Measurements from ENCODE around the gene SORT1. TPM values are rescaled to one million over a fixed set of nuclear protein-coding genes. Genes with fewer than 3 reads are reported as not detected.

SORT1 gene
- total and polyA plus RNA-seq, 12 donors = 32.8 to 235 (median 119) TPM

DNA sequence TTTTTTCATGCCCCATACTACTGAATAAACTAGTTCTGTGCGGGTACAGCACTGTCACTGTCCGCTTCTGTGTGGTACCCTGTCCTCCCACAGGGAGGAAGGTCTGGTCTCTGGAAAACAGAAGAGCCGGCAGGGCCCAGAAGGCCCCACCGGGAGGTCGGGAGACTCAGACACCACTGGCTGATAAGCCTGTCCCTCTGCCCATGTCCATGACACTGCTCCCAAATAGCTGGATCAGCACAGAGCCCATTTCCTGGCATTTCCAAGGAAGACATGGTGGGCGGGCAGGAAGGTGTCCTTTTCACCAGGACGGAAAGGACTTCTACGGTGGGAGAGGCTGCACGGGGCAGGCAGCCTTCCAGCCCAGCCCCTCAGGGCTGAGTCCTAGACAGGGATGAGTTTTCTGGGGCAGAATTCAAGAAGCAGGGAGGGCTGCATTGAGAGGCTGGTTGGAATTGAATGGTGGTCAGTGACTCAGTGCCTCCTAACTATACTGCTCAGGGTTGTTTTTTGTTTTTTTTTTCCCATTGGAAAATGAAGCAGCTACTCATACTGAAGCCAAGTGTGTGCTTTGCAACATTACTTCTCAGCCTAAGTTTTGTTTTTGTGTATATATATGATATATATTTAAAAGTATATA, 121.9 kb downstream of the SORT1 start:
- Histone ChIP-seq H3K27ac (no peak overlapping the region), H3K4me3 (no peak overlapping the region), H3K27me3 (no peaks in the 10 kb centered on the region), H3K9me3 (no peaks in the 10 kb centered on the region), H3K36me3 (no peaks in the 10 kb centered on the region), H3K4me1 (peaks cover 0 to 11% (median 0%) of the 10 kb centered on the region in 9 donors)
- ATAC-seq (no peak), DNase-seq (no peak)
- TF ChIP-seq CTCF (IDR thresholded peaks at IDR 0.05) = no peak
- WGBS, 2 donors = 59 to 66% methylated on average over 9 of the region's 9 CpGs
- intact Hi-C loops (cut with DNase I) = loop anchor here in 6 of 10 donors (2.0 to 10.0 kb wide), 4 partner anchors 123 to 256 kb away; no protein-coding TSS in a partner anchor

DNA sequence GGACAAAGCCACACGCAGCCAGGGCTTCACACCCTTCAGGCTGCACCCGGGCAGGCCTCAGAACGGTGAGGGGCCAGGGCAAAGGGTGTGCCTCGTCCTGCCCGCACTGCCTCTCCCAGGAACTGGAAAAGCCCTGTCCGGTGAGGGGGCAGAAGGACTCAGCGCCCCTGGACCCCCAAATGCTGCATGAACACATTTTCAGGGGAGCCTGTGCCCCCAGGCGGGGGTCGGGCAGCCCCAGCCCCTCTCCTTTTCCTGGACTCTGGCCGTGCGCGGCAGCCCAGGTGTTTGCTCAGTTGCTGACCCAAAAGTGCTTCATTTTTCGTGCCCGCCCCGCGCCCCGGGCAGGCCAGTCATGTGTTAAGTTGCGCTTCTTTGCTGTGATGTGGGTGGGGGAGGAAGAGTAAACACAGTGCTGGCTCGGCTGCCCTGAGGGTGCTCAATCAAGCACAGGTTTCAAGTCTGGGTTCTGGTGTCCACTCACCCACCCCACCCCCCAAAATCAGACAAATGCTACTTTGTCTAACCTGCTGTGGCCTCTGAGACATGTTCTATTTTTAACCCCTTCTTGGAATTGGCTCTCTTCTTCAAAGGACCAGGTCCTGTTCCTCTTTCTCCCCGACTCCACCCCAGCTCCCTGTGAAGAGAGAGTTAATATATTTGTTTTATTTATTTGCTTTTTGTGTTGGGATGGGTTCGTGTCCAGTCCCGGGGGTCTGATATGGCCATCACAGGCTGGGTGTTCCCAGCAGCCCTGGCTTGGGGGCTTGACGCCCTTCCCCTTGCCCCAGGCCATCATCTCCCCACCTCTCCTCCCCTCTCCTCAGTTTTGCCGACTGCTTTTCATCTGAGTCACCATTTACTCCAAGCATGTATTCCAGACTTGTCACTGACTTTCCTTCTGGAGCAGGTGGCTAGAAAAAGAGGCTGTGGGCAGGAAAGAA, 122.9 kb downstream of the SORT1 start:
- peak in 1 of 8 donors; percentile 52 for ATAC-seq
- no peak for TF ChIP-seq CTCF (IDR thresholded peaks at IDR 0.05)
- peaks cover 0 to 11% (median 0%) of the 10 kb centered on the region in 9 donors for H3K4me1 ChIP-seq

GRCh38 chr1:109273570-109274288, 124.0 kb downstream of the SORT1 start:
- intact Hi-C loops (cut with DNase I) = loop anchor here in 1 of 10 donors (10.0 kb wide), 1 partner anchor 251 kb away; no protein-coding TSS in a partner anchor
- Histone ChIP-seq H3K4me3 (no peak overlapping the region), H3K27me3 (no peaks in the 10 kb centered on the region), H3K27ac (no peak overlapping the region), H3K36me3 (no peaks in the 10 kb centered on the region), H3K9me3 (no peaks in the 10 kb centered on the region), H3K4me1 (peaks cover 0 to 11% (median 0%) of the 10 kb centered on the region in 9 donors)
- no peak for TF ChIP-seq CTCF (IDR thresholded peaks at IDR 0.05)
- 84 to 90% methylated on average over 30 of the region's 30 CpGs for WGBS, 2 donors
- no peak for ATAC-seq
- no peak for DNase-seq

More for the DNA sequence above, 122.9 kb downstream of the SORT1 start:
- Histone ChIP-seq H3K36me3 (no peaks in the 10 kb centered on the region), H3K27me3 (no peaks in the 10 kb centered on the region), H3K4me3 (no peak overlapping the region), H3K27ac (no peak overlapping the region), H3K9me3 (no peaks in the 10 kb centered on the region)
- 74 to 77% methylated on average over 22 to 24 of the region's 24 CpGs for WGBS, 2 donors
- no peak for DNase-seq
- intact Hi-C loops (cut with DNase I) = loop anchor here in 5 of 10 donors (5.0 to 10.0 kb wide), 3 partner anchors 127 to 257 kb away; no protein-coding TSS in a partner anchor

Measured in heart right ventricle (tissue), 16 donors.